ENCODE results near the gene PAQR7. TPM values are rescaled to one million over a fixed set of nuclear protein-coding genes. Genes with fewer than 3 reads are reported as not detected.

The PAQR7 gene
- total RNA-seq, 1 experiment from 2014 or later: 6.4 TPM

DNA sequence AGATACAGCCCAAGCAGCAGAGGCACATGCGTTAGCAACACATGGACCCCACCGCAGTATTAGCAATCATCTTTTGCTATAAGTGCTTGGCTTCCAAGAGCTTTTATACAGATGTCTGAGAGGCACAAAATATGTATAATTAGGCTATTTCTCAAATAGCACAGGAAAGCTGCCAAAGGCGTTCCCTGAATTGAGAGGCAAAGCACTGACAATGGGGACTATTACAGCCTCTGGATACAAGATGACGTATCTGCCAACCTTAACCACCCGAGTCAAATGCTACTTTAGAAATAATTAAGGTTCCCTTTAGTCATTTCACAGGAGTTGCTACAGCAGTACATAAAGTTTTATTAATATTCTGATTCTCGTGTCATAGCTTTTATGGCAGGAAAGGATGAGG, 24.3 kb upstream of the PAQR7 start:
- Histone ChIP-seq H2AFZ (ENCODE audit: low read length) (no peak overlapping the region), H3K4me1 (ENCODE audit: insufficient read depth, low read length) (peaks cover 26% of the 10 kb centered on the region), H3K4me3 (ENCODE audit: low read length) (no peak overlapping the region), H3K4me2 (ENCODE audit: low read length) (no peak overlapping the region), H3K9ac (ENCODE audit: low read length) (no peak overlapping the region), H3K79me2 (ENCODE audit: low read length) (peaks cover 27% of the 10 kb centered on the region), H3K9me2 (replicated peaks; ENCODE audit: low read length) (no peaks in the 10 kb centered on the region), H3K9me3 (ENCODE audit: low read length) (no peaks in the 10 kb centered on the region), H3F3A (ENCODE audit: low read length, unreplicated experiment) (no peaks in the 10 kb centered on the region), H4K20me1 (ENCODE audit: low read length) (peaks cover 13% of the 10 kb centered on the region; the same call in 1 of the 2 replicates), H3K36me3 (ENCODE audit: low read depth, low read length) (peaks cover 46% of the 10 kb centered on the region), H3K27ac (ENCODE audit: low read length) (no peak overlapping the region), H3K27me3 (ENCODE audit: low read length) (no peaks in the 10 kb centered on the region)
- ATAC-seq: no peak
- CTCF ChIA-PET: no interaction called here
- intact Hi-C loops (cut with micrococcal nuclease): loop anchor here (10.0 kb wide), 1 partner anchor 195 kb away; no protein-coding TSS in a partner anchor
- DNase-seq: no peak
- TF ChIP-seq EZH2phosphoT487 (IDR thresholded peaks at IDR 0.05; ENCODE audit: borderline replicate concordance, low read length) (no peak), CTCF (conservative IDR thresholded peaks at IDR 0.05; ENCODE audit: low read depth, low read length) (no peak), EZH2 (IDR thresholded peaks at IDR 0.05; ENCODE audit: low read length, unreplicated experiment) (no peak)
- POLR2A ChIA-PET (ENCODE audit: unreplicated experiment): no interaction called here
- BruUV-seq (replicated peaks): no TSS peak

DNA sequence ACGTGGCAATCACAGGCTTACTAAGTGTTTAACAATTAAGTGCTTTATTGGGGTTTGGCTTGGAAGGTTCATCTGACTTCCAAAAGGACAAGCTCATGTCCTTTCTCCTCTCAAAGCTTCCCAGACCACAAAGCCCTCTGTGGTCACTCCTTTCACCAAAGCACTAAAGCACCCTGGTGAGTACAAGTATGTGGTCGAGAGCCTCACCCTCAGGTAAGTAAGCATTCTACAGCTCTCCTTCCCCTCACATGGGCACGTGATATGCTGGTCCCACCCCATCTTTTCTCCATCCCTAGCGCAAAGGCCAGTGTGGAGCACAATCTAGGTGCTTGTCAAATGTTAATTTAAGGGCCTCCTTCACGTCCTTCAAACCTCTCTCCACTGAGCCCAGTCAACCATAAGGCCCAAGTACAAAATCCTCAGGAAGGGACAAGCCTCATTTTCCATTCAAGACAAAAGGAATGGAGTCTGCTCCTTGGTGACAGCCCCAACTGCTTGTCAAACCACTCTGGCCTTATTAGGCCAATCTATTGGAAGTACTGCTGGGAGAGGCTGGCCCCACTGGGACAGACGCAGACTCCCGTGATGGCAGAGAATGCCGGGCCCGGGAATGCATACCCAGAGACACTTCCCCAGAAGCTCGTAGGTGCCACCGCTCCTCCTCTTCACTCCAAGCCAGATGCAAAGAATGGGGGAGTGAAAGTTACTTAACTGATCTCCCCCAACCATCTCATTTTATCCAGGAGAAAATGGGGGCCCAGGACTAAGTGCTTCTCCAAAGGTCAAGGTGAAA, 22.9 kb upstream of the PAQR7 start:
- DNase-seq (no peak), ATAC-seq (no peak)
- Histone ChIP-seq H3K79me2 (ENCODE audit: low read length) (peaks cover 13% of the 10 kb centered on the region), H2AFZ (ENCODE audit: low read length) (no peak overlapping the region), H3K4me2 (ENCODE audit: low read length) (no peak overlapping the region), H3K9me3 (ENCODE audit: low read length) (no peaks in the 10 kb centered on the region), H3K36me3 (ENCODE audit: low read depth, low read length) (peaks cover 41% of the 10 kb centered on the region), H3K27ac (ENCODE audit: low read length) (no peak overlapping the region), H3K4me1 (ENCODE audit: insufficient read depth, low read length) (peaks cover 12% of the 10 kb centered on the region), H4K20me1 (ENCODE audit: low read length) (no peaks in the 10 kb centered on the region), H3K4me3 (ENCODE audit: low read length) (no peak overlapping the region), H3K9me2 (replicated peaks; ENCODE audit: low read length) (no peaks in the 10 kb centered on the region), H3F3A (ENCODE audit: low read length, unreplicated experiment) (no peaks in the 10 kb centered on the region), H3K27me3 (ENCODE audit: low read length) (no peaks in the 10 kb centered on the region), H3K9ac (ENCODE audit: low read length) (no peak overlapping the region)
- POLR2A ChIA-PET (ENCODE audit: unreplicated experiment): no interaction called here
- intact Hi-C loops (cut with micrococcal nuclease): loop anchor here (10.0 kb wide), 1 partner anchor 196 kb away; no protein-coding TSS in a partner anchor
- BruUV-seq (replicated peaks): no TSS peak
- TF ChIP-seq EZH2phosphoT487 (IDR thresholded peaks at IDR 0.05; ENCODE audit: borderline replicate concordance, low read length): no peak
- no peak for TF ChIP-seq EZH2 (IDR thresholded peaks at IDR 0.05; ENCODE audit: low read length, unreplicated experiment)
- TF ChIP-seq CTCF (conservative IDR thresholded peaks at IDR 0.05; ENCODE audit: low read depth, low read length): no peak
- CTCF ChIA-PET: no interaction called here

- Histone ChIP-seq H3K4me2 (ENCODE audit: low read length) (no peak overlapping the region), H2AFZ (ENCODE audit: low read length) (no peak overlapping the region), H4K20me1 (ENCODE audit: low read length) (no peaks in the 10 kb centered on the region), H3K4me1 (ENCODE audit: insufficient read depth, low read length) (peaks cover 16% of the 10 kb centered on the region), H3F3A (ENCODE audit: low read length, unreplicated experiment) (no peaks in the 10 kb centered on the region), H3K36me3 (ENCODE audit: low read depth, low read length) (peaks cover 36% of the 10 kb centered on the region), H3K9ac (ENCODE audit: low read length) (no peak overlapping the region), H3K4me3 (ENCODE audit: low read length) (no peak overlapping the region), H3K79me2 (ENCODE audit: low read length) (0 out of 2 replicates have a peak, but pooled peaks cover 8% of the 10 kb centered on the region), H3K9me2 (replicated peaks; ENCODE audit: low read length) (no peaks in the 10 kb centered on the region), H3K27ac (ENCODE audit: low read length) (no peak overlapping the region), H3K9me3 (ENCODE audit: low read length) (no peaks in the 10 kb centered on the region), H3K27me3 (ENCODE audit: low read length) (no peaks in the 10 kb centered on the region)
- POLR2A ChIA-PET (ENCODE audit: unreplicated experiment): no interaction called here
- ATAC-seq: no peak
- TF ChIP-seq EZH2phosphoT487 (IDR thresholded peaks at IDR 0.05; ENCODE audit: borderline replicate concordance, low read length): no peak
- no peak for TF ChIP-seq CTCF (conservative IDR thresholded peaks at IDR 0.05; ENCODE audit: low read depth, low read length)
- CTCF ChIA-PET: no interaction called here
- no TSS peak for BruUV-seq (replicated peaks)
- DNase-seq: no peak
- intact Hi-C loops (cut with micrococcal nuclease): loop anchor here (10.0 kb wide), 1 partner anchor 197 kb away; no protein-coding TSS in a partner anchor
Observed at GRCh38 chr1:25897754-25898153, 22.2 kb upstream of the PAQR7 start.

All from PC-3 (cell line).